ENCODE data around the gene GNPNAT1.

GNPNAT1 gene

DNA sequence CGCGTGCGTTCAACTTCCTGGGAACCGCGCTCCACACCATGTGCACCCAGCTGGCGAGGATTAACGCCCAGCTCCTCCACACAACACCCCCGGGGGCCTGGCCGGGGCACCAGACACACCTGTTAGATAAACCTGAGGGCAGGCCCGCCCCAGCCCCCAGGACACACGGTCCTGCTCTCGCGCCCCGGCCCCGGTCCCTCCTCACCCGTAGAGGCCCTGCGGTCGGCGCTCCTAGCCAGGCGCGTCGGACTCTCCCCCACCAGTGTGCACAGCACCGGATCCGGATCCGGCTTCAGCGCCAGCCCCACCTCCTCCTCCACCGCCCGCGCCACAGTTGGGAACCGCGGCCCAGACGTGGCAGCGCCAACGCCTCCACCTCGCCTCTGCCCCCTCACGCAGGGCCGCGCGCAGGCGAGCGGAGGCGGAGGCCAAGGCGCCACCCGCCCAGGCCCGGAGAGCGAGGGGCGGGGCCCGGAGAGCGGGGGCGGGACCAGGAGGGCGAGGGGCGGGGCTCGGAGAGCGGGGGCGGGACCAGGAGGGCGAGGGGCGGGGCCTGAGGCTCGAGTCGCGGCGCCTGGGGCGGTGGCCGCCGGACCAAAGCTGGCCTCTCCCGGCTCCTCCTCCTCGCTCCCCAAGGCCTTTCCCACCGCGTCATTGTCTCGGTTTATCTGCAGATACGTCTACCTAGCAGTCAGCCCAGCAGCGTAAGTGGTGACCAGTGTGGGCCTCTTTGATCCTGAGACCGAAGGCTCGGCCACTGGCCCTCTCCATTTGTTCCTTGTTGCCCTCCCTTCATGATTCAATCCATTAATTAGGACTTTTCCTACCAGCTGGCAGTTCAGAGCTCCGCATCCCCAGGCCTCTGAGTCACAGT is at the start of gene GNPNAT1:
Gene GNPNAT1, minus strand, starts transcription at position 385 of the 874 bp plus-strand sequence. CDS start 6,957 bp downstream, outside the sequence.
- FAIRE-seq = no peak

DNA sequence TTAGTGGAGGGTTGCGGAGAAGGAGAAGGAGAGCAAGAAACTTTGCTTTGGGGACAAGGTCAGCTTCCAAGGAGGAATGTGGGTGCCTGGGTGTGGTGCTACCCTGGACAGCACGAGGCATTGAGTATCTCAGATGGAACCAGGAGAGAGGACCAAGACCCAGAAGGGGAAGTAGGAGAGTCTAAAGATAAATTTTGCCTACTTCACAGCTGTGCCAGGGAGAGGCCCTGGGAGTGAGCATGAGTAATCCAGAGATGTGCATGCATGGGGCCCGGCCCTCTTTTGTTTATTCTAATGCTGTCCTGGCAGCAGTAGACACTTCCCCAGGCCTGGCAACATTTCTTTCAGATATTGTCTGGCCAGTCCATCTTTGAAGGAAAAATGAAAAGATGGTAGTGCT is 49.5 kb upstream of the GNPNAT1 start:
- no peak for FAIRE-seq

DNA sequence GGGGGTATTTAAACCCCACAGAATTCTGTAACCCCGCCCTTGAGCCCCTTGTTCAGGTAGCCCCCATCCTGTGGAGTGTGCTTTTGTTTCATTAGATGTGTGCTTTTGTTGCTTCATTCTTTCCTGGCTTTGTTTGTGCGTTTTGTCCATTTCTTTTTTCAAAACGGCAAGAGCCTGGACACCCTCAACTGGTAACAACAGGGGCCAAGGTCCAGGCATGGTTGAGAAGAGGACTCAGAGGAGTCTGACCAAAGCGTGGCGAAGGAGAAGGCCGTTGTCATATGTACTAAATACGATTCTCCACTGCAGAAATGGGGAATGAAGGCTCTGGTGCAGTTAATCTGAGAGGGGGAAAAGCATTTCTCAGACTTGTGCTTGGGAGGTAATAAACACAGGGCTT is 46.0 kb upstream of the GNPNAT1 start:
- FAIRE-seq = no peak

DNA sequence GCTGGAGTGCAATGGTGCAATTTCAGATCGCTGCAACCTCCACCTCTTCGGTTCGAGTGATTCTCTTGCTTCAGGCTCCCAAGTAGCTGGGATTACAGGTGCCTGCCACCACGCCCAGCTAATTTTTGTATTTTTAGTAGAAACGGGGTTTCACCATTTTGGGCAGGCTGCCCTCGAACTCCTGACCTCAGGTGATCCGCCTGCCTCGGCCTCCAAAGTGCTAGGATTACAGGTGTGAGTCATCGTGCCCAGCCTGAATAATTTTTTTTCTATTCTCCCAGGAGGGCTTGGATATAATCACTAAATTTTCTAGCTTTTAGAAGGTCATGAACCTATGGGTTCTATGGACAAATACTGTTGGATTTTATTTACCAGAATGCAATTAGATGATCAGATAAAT is 44.7 kb upstream of the GNPNAT1 start:
- FAIRE-seq = no peak

DNA sequence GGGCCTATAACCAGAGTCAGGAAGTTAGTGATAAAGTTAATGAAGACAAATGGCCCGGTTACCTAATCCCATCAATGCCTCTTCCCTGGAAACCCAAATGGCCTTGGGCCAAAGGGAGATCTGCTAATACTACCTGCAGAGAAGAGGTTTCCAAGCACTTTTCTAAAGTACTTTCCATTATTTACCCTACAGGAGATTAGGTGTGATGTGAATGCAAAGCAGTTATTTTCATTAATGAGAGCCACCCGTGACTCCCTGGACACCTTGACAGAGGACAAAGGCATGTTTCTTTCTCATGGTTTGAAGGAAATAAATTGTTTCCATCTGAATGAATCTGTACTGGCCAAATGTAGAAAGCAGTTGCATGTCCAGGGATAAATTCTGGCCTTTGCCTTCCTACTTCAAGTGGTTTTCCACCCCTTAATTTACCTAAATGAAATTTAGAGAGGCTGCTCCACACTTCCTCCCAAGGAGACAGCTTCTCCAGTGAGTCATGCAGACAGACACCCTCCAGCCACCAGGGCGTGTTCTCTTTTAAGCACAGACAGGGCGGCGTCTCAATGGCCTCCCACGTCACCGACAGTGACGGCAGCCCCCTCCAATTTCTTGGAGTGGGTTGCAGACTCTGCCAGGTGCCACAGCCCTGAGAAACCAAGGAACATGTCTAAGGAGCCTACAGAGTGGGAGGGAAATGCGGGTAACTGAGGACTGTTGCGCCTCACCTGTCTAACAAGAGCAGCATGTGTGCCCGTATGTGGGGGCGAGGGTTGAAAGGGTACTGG is 43.9 kb upstream of the GNPNAT1 start:
- no peak for FAIRE-seq

DNA sequence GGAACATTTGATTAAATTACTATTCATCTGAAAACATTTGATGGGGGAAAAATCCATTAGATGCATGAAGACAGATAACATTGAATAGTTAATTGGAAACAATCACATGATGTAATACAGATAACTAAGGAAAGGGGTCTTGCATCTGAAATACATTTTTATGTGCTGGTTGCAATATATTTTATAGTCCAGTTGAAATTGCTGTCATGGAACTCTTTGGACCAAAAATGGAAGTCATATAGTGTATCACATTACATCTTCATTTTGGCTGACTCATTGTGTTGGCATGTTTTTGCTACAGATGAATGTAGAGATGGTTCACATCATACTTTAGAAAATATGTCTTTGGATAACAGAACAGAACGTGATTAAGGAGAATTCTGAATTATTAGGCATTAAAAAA is 43.0 kb upstream of the GNPNAT1 start:
- FAIRE-seq = no peak

DNA sequence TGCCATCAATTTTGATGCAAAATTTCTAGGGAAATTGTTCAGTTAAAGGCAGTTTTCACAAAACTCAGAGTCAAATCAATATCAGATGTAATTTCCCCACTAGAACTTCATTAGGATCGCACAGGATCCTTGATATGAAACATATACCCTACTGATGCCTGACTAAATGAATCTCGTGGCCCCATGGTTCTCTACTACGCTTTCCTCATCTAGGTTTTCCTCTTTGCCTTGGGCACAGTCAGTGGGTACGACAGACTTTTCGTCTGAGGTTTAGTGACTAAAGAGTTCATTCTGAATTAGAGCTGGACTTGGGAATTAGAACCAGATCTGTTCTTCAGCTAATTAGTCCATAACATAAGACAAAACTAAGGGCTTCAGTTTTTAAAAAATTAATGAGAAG is 42.5 kb upstream of the GNPNAT1 start:
- no peak for FAIRE-seq

DNA sequence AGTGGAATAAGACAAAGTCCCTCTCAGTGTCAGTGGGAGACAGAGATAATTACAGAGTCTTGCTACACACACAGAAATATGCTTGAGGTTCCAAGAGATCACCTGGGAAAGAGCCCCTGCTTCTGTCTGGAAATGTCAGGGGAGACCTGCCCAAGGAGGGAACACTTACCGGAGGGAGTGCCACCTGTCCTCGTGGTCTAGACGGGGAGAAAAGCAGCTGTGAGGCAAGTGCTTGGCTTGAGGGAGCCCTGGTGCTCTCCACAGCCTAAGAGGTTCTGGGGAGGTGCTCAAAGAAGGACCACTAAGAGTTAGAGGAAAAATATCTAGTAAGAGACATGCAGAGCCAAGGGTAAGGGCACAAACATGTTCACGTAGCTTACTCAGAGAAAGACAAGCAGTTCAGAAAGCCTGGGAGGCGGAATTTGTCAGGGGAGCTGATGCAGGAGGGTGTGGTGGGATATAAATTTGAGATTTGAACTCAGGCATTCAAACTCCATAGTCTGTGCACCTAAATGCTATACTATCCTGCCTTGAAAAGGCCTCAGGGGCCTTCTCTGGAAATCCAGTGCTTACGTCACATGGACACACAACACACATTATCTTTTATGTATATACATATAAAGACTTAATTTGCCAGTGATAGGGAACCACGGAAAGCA is 38.2 kb upstream of the GNPNAT1 start:
- FAIRE-seq = no peak

DNA sequence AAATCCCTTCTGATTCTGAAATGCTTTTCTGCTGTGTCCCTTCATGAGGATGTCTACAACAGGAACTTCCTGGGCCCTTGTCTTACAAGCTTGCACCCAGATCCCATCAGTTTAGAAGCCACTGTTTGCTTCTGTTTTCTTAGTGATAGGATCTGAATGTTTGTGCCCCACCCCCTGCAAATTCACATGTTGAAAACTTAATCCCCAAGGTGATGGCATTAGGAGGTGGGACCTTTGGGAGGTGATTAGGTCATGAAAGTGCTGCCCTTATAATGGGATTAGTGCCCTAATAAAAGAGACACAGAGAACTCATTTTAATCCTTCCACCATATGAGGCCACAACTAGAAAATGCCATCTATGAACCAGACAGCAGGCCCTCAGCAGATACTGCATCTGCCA is 36.0 kb upstream of the GNPNAT1 start:
- FAIRE-seq = no peak

DNA sequence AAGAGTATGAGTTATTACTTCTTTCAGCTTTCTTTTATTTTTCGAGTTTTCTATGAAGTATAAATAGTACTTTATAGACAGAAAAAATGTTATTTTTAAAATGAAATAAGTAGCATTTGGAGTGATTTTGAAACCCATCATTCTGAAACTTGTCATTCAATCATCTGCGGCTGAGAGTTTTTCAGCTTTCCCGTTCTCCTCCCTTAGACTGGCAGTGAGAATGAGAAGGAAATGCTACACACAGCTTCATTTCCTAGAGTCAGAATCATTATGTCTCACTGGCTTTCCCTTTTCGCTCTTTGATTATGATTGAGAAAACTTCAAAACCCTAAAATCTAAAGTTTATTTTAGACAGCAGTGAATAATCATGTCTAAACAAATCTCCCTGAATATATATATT is 33.7 kb upstream of the GNPNAT1 start:
- FAIRE-seq = no peak

DNA sequence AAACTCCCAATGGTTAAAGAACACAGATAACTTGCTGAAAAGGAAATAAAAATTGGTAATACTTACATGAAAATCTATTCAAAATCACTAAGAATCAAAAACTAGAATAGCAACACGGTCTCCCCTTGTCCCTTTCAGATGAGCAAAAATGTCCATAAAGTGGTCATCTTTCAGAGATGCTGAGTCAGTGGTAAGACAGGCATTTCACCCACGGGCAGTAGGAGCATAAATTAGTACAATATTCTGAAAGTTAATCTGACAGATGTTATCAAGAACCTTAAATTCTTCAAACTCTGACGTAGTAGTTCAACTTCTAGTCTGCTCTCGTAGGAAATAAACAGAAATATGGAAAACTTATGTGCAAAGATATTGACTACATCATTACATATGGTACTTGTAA is 33.1 kb upstream of the GNPNAT1 start:
- FAIRE-seq = no peak

DNA sequence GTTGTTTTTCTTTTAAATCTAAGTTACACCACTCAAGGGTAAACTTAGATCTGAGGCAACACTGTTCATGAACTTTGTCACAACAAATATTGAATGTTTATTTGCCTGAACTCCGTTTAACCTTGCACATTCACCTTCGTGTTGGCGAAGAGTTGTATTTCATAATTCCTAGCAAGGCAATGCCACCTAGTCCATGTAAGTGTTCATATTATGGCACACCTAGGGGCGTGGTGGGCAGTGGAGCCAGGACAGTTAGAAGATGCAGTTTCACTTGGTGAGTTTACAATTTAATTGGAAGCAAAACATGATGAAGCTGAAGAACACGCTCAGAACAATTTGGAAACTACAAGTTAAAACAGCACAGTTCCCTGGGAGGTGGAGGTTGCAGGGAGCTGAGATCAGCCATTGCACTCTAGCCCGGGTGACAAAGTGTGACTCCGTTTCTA is 30.4 kb upstream of the GNPNAT1 start:
- FAIRE-seq = no peak

DNA sequence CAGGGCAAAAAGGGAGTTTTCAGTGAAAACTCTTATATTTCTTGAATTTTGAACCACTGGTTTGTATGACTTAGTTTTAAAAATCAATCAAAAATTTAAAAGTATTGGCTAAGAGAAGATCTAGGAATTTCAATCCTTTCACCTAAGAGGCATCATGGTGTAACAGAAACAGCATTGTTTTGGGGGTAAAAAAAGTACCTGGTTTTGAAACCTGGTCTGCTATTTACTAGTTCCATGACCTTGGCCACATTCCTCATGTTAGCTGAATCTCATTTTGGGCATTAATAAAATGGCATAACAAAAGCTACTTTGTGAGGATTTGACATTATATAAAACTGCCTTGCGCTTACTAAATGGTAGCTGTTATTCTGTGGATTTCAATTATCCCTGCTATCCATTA is 16.7 kb upstream of the GNPNAT1 start:
- no peak for FAIRE-seq

DNA sequence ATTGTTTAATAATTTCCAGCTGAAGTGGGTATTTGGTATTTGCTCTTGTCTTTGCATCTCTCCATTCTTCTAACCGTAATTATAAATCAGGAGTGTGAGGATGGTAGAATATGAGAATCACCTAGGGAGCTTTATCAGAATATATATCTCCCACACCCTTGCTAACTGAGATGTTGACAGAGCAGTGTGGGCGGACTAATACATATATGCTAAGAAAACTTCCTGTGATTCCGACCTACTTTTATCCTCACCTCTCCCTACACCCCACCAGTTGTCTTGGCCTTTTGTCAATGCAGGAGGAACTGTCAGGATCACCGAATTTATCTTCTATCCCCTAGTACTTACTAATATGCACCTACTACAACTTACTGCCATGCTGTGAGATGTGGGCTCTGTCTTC is 14.7 kb upstream of the GNPNAT1 start:
- FAIRE-seq = no peak

DNA sequence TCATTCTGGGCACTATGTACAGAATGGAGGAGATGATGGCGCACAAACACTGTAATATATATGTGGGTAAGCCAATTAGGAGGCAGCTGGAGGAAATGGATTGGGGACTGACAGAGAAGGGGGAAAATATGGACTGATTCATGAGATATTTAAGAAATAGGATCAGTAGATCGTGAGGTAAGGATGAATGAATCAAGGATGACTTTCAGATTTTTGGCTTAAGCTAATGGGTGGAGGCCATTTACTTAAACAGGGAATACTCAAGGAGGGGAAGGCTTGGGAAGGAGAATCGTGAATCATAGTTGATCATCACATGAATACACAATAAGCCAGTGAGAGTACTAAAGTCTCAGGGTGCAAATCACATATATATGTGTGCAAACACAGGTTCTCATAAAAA is 11.2 kb upstream of the GNPNAT1 start:
- no peak for FAIRE-seq

DNA sequence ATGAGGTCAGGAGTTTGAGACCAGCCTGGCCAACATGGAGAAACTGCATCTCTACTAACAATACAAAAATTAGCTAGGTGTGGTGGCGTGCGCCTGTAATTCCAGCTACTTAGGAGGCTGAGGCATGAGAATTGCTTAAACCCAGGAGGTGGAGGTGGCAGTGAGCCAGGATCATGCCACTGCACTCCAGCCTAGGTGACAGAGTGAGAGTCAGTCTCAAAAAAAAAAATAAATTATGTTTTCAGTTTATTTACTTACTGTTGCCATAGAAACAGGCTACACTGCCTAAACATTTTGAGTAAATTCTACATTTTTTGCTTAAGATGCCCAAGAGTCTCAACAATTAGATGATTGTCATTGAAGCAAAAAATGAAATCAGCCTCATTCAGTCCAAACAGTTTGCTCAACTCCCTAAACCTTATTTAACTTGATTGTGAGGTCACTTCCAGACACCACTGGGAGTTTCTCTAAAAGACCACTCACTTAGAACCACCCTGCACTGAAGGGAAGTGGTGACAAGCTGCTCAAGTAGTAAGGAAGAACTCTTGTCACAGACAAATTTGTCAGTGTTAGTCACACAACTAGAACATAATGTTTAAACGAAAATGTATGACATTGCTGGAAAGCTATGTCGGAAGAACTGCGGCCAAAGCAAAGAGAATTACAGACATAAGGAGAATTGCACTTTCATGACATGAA is 9.8 kb upstream of the GNPNAT1 start:
- no peak for FAIRE-seq

DNA sequence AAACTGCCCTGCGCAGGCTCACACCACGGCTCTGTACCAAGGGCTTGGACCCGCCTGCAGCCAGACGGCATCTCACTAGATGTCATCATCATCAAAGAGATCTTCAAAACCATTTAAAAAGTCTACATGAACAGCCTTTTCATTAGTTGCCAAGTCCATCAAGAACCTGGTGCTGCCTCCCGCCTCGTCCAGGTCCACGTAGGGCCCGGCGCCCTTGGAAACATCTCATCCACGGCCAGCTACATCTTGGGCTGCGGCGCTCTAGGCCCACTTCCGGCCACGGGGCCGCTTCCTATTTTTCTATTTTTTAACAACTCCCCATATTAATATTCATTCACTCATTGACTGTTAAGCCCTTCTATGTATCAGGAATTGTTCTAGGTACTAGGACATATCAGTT is 7.4 kb upstream of the GNPNAT1 start:
- FAIRE-seq = no peak

DNA sequence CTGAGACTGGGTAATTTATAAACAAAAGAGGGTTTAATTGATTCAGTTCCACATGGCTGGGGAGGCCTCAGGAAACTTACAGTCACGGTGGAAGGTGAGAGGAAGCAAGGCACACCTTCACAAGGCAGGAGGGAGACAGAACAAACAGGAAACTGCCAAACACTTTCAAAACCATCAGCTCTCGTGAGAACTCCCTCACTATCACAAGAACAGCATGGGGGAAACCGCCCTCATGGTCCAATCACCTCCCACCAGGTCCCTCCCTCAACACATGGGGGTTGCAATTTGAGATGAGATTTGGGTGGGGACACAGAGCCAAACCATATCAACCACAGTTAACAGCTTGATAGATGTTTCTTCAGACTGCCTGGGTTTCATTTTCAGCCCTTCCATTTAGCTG is 6.2 kb upstream of the GNPNAT1 start:
- no peak for FAIRE-seq

DNA sequence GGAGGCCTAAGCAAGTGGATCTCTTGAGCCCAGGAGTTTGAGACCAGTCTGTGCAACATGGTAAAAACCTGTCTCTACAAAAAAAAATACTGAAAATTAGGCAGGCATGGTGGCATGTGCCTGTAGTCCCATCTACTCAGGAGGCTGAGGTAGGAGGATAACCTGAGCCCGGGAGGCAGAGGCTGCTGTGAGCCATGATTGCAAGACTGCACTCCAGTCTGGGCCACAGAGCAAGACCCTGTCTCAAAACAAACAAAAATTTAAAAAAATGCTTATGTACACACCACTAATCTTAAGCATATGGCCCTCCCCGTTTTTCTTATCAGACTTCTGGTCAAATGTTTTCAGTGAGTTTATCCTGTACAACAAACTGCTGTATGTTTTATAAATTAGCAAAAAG is 1.7 kb upstream of the GNPNAT1 start:
- no peak for FAIRE-seq

DNA sequence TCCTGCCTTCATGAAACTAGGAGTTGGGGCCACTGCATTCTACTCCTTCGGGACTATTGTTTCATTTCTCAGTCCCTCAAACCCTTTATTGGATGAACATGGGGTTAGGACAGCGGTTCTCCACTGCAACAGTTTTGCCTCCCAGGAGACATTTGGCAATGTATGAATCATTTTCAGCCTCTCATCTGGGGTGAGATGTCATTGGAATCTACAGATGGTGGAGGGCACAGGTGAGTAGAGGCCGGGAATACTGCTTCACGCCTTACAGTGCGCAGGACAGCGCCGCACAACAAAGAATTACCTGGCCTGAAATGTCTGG is 649 bp upstream of the GNPNAT1 start:
- FAIRE-seq = no peak

DNA sequence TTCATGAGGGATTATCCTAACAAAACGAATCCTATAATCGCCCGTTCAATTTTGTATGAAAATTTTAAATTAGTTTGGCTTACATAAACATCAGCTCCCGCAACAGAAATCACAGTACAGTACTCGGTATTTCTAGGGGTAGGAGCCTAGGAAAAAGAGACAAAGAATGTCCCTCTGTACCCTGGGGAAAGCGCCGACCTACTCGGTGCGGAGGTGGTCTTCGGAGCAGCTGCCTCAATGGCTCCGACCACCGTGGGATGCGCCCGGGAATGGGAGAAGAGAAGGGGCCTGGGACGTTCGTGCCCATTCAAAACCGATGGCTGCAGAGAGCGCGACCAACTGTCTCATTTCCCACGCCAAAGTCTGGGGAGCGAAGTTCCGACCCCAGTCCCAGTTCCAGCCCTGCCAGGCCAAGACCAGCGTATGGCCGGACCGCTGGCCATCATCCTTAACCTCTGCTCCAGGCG is 618 bp downstream of the GNPNAT1 start:
- no peak for FAIRE-seq

DNA sequence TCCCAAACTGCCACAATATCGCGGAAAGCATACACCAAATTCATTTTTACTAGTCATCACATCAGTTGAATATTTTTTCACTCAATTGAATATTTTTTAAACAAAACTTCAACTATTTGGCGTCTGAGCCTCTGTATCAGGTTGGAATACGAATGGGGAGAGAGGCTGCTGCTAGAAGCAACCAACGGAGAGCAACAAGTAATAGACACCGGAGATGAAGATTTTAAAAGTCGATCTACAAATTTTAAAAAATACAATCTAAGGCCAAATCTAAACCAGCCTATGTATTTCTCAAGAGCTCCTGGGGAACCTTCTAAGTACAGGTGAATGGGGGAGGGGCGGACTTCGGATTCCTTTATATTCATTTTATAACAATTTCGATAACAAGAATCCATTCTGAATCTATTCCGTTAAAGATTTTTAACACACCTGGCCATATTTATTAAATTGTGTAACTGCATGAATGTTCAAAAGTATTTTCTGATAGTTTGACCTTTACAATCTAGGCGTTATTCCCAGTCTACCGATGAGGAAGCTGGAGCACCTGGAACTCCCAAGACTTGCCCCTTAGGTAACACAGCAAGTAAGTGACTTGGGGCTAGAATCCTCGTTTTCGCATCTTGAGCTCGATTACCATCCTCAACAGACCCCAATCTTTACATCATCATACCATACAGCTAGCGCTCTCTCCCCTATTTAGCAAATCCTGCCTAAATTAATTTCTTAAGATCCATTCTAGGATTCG is 1.2 kb downstream of the GNPNAT1 start:
- no peak for FAIRE-seq

Measured in colon (tissue), 2 donors.